Measurements from ENCODE around the gene TNFRSF19. TPM values are rescaled to one million over a fixed set of nuclear protein-coding genes. Genes with fewer than 3 reads are reported as not detected.

TNFRSF19 gene
- total RNA-seq, 1 experiment from 2014 or later = not detected

GRCh38 chr13:23628765-23629565, 58.8 kb downstream of the TNFRSF19 start:
- no peak for DNase-seq (ENCODE audit: low spot score)

- DNase-seq (ENCODE audit: low spot score) = no peak
These were observed 59.5 kb downstream of the TNFRSF19 start for GRCh38 chr13:23629566-23630272.

- no peak for DNase-seq (ENCODE audit: low spot score)
These were observed 60.3 kb downstream of the TNFRSF19 start for GRCh38 chr13:23630349-23631093.

GRCh38 chr13:23631311-23632047, 61.3 kb downstream of the TNFRSF19 start:
- no peak for DNase-seq (ENCODE audit: low spot score)

- no peak for DNase-seq (ENCODE audit: low spot score)
These were observed 61.9 kb downstream of the TNFRSF19 start for GRCh38 chr13:23632048-23632582.

- DNase-seq (ENCODE audit: low spot score) = no peak
These were observed 62.5 kb downstream of the TNFRSF19 start for GRCh38 chr13:23632741-23633140.

- peak; percentile 16 for DNase-seq (ENCODE audit: low spot score)
These were observed 64.7 kb downstream of the TNFRSF19 start for GRCh38 chr13:23634897-23635296.

- no peak for DNase-seq (ENCODE audit: low spot score)
These were observed 66.1 kb downstream of the TNFRSF19 start for GRCh38 chr13:23636360-23636759.

- no peak for DNase-seq (ENCODE audit: low spot score)
These were observed 67.6 kb downstream of the TNFRSF19 start for GRCh38 chr13:23637829-23638228.

- DNase-seq (ENCODE audit: low spot score) = no peak
These were observed 69.5 kb downstream of the TNFRSF19 start for GRCh38 chr13:23639674-23640073.

- no peak for DNase-seq (ENCODE audit: low spot score)
These were observed 71.9 kb downstream of the TNFRSF19 start for GRCh38 chr13:23642110-23642509.

- no peak for DNase-seq (ENCODE audit: low spot score)
These were observed 73.3 kb downstream of the TNFRSF19 start for GRCh38 chr13:23643338-23644125.

GRCh38 chr13:23644126-23644419, 73.9 kb downstream of the TNFRSF19 start:
- no peak for DNase-seq (ENCODE audit: low spot score)

GRCh38 chr13:23644527-23645138, 74.4 kb downstream of the TNFRSF19 start:
- DNase-seq (ENCODE audit: low spot score) = no peak

- DNase-seq (ENCODE audit: low spot score) = no peak
These were observed 75.6 kb downstream of the TNFRSF19 start for GRCh38 chr13:23645851-23646250.

- DNase-seq (ENCODE audit: low spot score) = no peak
These were observed 81.2 kb downstream of the TNFRSF19 start for GRCh38 chr13:23651439-23651838.

GRCh38 chr13:23651887-23652286, 81.7 kb downstream of the TNFRSF19 start:
- no peak for DNase-seq (ENCODE audit: low spot score)

GRCh38 chr13:23652909-23653726, 82.9 kb downstream of the TNFRSF19 start:
- DNase-seq (ENCODE audit: low spot score) = no peak

Measured in HT-29 (cell line).